Activated naive CD4-positive, alpha-beta T cell treated with anti-CD3 and anti-CD28 coated beads for 36 hours (primary cell): ENCODE measurements around the gene MOV10. TPM values are rescaled to one million over a fixed set of nuclear protein-coding genes. Genes with fewer than 3 reads are reported as not detected.
A peak's percentile ranks its signal among the peaks of the same experiment; 100 is the strongest.

Source experiments
- CTCF ChIA-PET: fragments of 350-600 bp; sonication (Branson Sonifier 250); formaldehyde crosslinking; loops from one replicate; lab custom pipeline; 2021; ENCODE audit warnings: antibody characterized with exemption; lab: Charles Lee
- DNase-seq: peaks from one replicate; pipeline ENCODE4 v3.0.0-alpha.2; 2020
- H3K27ac Mint-ChIP-seq: one replicate; pipeline ENCODE4 v1.8.0; 2021; ENCODE audit warnings: mild to moderate bottlenecking, mixed read lengths
- H3K27me3 Mint-ChIP-seq: one replicate; pipeline ENCODE4 v1.8.0; 2021; ENCODE audit warnings: low read depth, mixed read lengths
- H3K36me3 Mint-ChIP-seq: one replicate; pipeline ENCODE4 v1.8.0; 2021; ENCODE audit warnings: low read depth, mixed read lengths
- H3K4me1 Mint-ChIP-seq: one replicate; pipeline ENCODE4 v1.8.0; 2021; ENCODE audit warnings: low read depth, mixed read lengths
- H3K4me3 Mint-ChIP-seq: one replicate; pipeline ENCODE4 v1.8.0; 2021; ENCODE audit warnings: mild to moderate bottlenecking, moderate library complexity, mixed read lengths
- H3K9me3 Mint-ChIP-seq: one replicate; pipeline ENCODE4 v1.8.0; 2021; ENCODE audit warnings: mixed read lengths
- intact Hi-C: fragments of 100-400 bp; cut with micrococcal nuclease; formaldehyde crosslinking; loops from one replicate; pipeline ENCODE4 v1.15.1; 2023
- total RNA-seq, 2 experiments: library from RNA; stranded (reverse); gene quantifications; one replicate each; pipeline ENCODE4 v1.2.3, GENCODE V29; 2021

The MOV10 gene
- total RNA-seq, 2 experiments from 2014 or later, result 46.0 to 48.8 TPM

- no peaks in the 10 kb centered on the region for H3K36me3 Mint-ChIP-seq
- H3K4me3 Mint-ChIP-seq, result no peak overlapping the region
- H3K27ac Mint-ChIP-seq, result no peak overlapping the region
- peaks cover 6% of the 10 kb centered on the region for H3K27me3 Mint-ChIP-seq
- intact Hi-C loops, result loop anchor here (10.0 kb wide), 1 partner anchor 1227 kb away; no protein-coding TSS in a partner anchor
- no peaks in the 10 kb centered on the region for H3K9me3 Mint-ChIP-seq
- CTCF ChIA-PET, result interaction anchor here (0.5 to 2.8 kb wide), 22 partner anchors 9 to 339 kb away, joined by 3 to 36 read pairs (median 4); partner anchors contain the start of gene MOV10
- peaks cover 32% of the 10 kb centered on the region for H3K4me1 Mint-ChIP-seq
- DNase-seq, result no peak
Measured at GRCh38 chr1:112708002-112708448, 33.6 kb downstream of the MOV10 start.

GRCh38 chr1:112708489-112708888, 34.0 kb downstream of the MOV10 start:
- CTCF ChIA-PET, result interaction anchor here (0.6 to 2.8 kb wide), 22 partner anchors 10 to 339 kb away, joined by 3 to 36 read pairs (median 4); partner anchors contain the start of gene MOV10
- Mint-ChIP-seq H3K9me3 (no peaks in the 10 kb centered on the region), H3K4me1 (peaks cover 30% of the 10 kb centered on the region), H3K36me3 (no peaks in the 10 kb centered on the region), H3K27me3 (peaks cover 9% of the 10 kb centered on the region), H3K27ac (no peak overlapping the region), H3K4me3 (no peak overlapping the region)
- no peak for DNase-seq
- intact Hi-C loops, result loop anchor here (10.0 kb wide), 1 partner anchor 1226 kb away; no protein-coding TSS in a partner anchor

GRCh38 chr1:112710159-112710558, 35.7 kb downstream of the MOV10 start:
- no peaks in the 10 kb centered on the region for H3K9me3 Mint-ChIP-seq
- peaks cover 19% of the 10 kb centered on the region for H3K27me3 Mint-ChIP-seq
- H3K4me1 Mint-ChIP-seq, result peaks cover 17% of the 10 kb centered on the region
- intact Hi-C loops, result loop anchor here (10.0 kb wide), 1 partner anchor 685 kb away; the partner anchor contains the start of gene MAGI3
- CTCF ChIA-PET, result interaction anchor here (1.5 to 2.5 kb wide), 4 partner anchors 9 to 363 kb away, joined by 4 to 9 read pairs (median 4); partner anchors contain the start of gene LRIG2
- H3K36me3 Mint-ChIP-seq, result no peaks in the 10 kb centered on the region
- H3K4me3 Mint-ChIP-seq, result no peak overlapping the region
- DNase-seq, result no peak
- no peak overlapping the region for H3K27ac Mint-ChIP-seq

GRCh38 chr1:112710586-112710985, 36.1 kb downstream of the MOV10 start:
- H3K4me3 Mint-ChIP-seq, result no peak overlapping the region
- intact Hi-C loops, result loop anchor here (10.0 kb wide), 1 partner anchor 684 kb away; the partner anchor contains the start of gene MAGI3
- DNase-seq, result no peak
- no peaks in the 10 kb centered on the region for H3K36me3 Mint-ChIP-seq
- no peaks in the 10 kb centered on the region for H3K9me3 Mint-ChIP-seq
- H3K27me3 Mint-ChIP-seq, result peaks cover 19% of the 10 kb centered on the region
- H3K4me1 Mint-ChIP-seq, result peaks cover 15% of the 10 kb centered on the region
- CTCF ChIA-PET, result interaction anchor here (1.5 to 2.5 kb wide), 4 partner anchors 8 to 362 kb away, joined by 4 to 9 read pairs (median 4); partner anchors contain the start of gene LRIG2
- no peak overlapping the region for H3K27ac Mint-ChIP-seq

GRCh38 chr1:112711041-112711440, 36.6 kb downstream of the MOV10 start:
- CTCF ChIA-PET, result interaction anchor here (1.5 to 2.5 kb wide), 2 partner anchors 75 to 320 kb away, joined by 4 to 9 read pairs; no protein-coding TSS in a partner anchor

GRCh38 chr1:112711670-112712069, 37.2 kb downstream of the MOV10 start:
- intact Hi-C loops, result loop anchor here (10.0 kb wide), 1 partner anchor 683 kb away; the partner anchor contains the start of gene MAGI3
- DNase-seq, result no peak
- H3K4me3 Mint-ChIP-seq, result no peak overlapping the region
- no peaks in the 10 kb centered on the region for H3K36me3 Mint-ChIP-seq
- CTCF ChIA-PET, result no interaction called here
- no peaks in the 10 kb centered on the region for H3K9me3 Mint-ChIP-seq
- H3K27me3 Mint-ChIP-seq, result peaks cover 19% of the 10 kb centered on the region
- no peak overlapping the region for H3K27ac Mint-ChIP-seq
- peaks cover 15% of the 10 kb centered on the region for H3K4me1 Mint-ChIP-seq

More at GRCh38 chr1:112711041-112711440, 36.6 kb downstream of the MOV10 start:
- Mint-ChIP-seq H3K36me3 (no peaks in the 10 kb centered on the region), H3K27ac (no peak overlapping the region), H3K9me3 (no peaks in the 10 kb centered on the region), H3K4me3 (no peak overlapping the region), H3K4me1 (peaks cover 15% of the 10 kb centered on the region), H3K27me3 (peaks cover 19% of the 10 kb centered on the region)
- DNase-seq, result no peak
- intact Hi-C loops, result loop anchor here (10.0 kb wide), 1 partner anchor 684 kb away; the partner anchor contains the start of gene MAGI3

GRCh38 chr1:112712191-112712590, 37.7 kb downstream of the MOV10 start:
- no peaks in the 10 kb centered on the region for H3K36me3 Mint-ChIP-seq
- CTCF ChIA-PET, result no interaction called here
- H3K4me3 Mint-ChIP-seq, result no peak overlapping the region
- intact Hi-C loops, result loop anchor here (10.0 kb wide), 1 partner anchor 683 kb away; the partner anchor contains the start of gene MAGI3
- no peak overlapping the region for H3K27ac Mint-ChIP-seq
- no peak for DNase-seq
- H3K27me3 Mint-ChIP-seq, result peaks cover 19% of the 10 kb centered on the region
- no peaks in the 10 kb centered on the region for H3K9me3 Mint-ChIP-seq
- H3K4me1 Mint-ChIP-seq, result peaks cover 18% of the 10 kb centered on the region

- H3K4me1 Mint-ChIP-seq, result peaks cover 19% of the 10 kb centered on the region
- H3K27ac Mint-ChIP-seq, result no peak overlapping the region
- CTCF ChIA-PET, result no interaction called here
- H3K9me3 Mint-ChIP-seq, result no peaks in the 10 kb centered on the region
- no peak for DNase-seq
- intact Hi-C loops, result loop anchor here (10.0 kb wide), 1 partner anchor 682 kb away; the partner anchor contains the start of gene MAGI3
- H3K4me3 Mint-ChIP-seq, result no peak overlapping the region
- peaks cover 19% of the 10 kb centered on the region for H3K27me3 Mint-ChIP-seq
- no peaks in the 10 kb centered on the region for H3K36me3 Mint-ChIP-seq
Measured at GRCh38 chr1:112712701-112713128, 38.3 kb downstream of the MOV10 start.

- H3K9me3 Mint-ChIP-seq, result no peaks in the 10 kb centered on the region
- intact Hi-C loops, result loop anchor here (10.0 kb wide), 1 partner anchor 681 kb away; the partner anchor contains the start of gene MAGI3
- H3K4me1 Mint-ChIP-seq, result peaks cover 23% of the 10 kb centered on the region
- peak overlapping the region; percentile 14 for H3K4me3 Mint-ChIP-seq
- no peak for DNase-seq
- H3K27ac Mint-ChIP-seq, result no peak overlapping the region
- H3K27me3 Mint-ChIP-seq, result peaks cover 19% of the 10 kb centered on the region
- H3K36me3 Mint-ChIP-seq, result no peaks in the 10 kb centered on the region
- CTCF ChIA-PET, result interaction anchor here (0.6 to 9.9 kb wide), 5 partner anchors 32 to 322 kb away, joined by 5 to 303 read pairs (median 23); no protein-coding TSS in a partner anchor
Measured at GRCh38 chr1:112713466-112714312, 39.2 kb downstream of the MOV10 start.

GRCh38 chr1:112714313-112715263, 40.1 kb downstream of the MOV10 start:
- peaks cover 24% of the 10 kb centered on the region for H3K4me1 Mint-ChIP-seq
- H3K9me3 Mint-ChIP-seq, result no peaks in the 10 kb centered on the region
- intact Hi-C loops, result loop anchor here (1.0 to 10.0 kb wide), 6 partner anchors 9 to 1098 kb away; partner anchors contain the start of genes MAGI3, RSBN1 and SLC16A1
- H3K36me3 Mint-ChIP-seq, result no peaks in the 10 kb centered on the region
- peaks cover 23% of the 10 kb centered on the region for H3K27me3 Mint-ChIP-seq
- CTCF ChIA-PET, result interaction anchor here (0.6 to 9.9 kb wide), 23 partner anchors 11 to 427 kb away, joined by 3 to 303 read pairs (median 4); partner anchors contain the start of gene LRIG2
- no peak for DNase-seq
- H3K4me3 Mint-ChIP-seq, result peak overlapping the region; percentile 71
- H3K27ac Mint-ChIP-seq, result no peak overlapping the region
